ENCODE results near the gene OR5K3.

OR5K3 gene

DNA sequence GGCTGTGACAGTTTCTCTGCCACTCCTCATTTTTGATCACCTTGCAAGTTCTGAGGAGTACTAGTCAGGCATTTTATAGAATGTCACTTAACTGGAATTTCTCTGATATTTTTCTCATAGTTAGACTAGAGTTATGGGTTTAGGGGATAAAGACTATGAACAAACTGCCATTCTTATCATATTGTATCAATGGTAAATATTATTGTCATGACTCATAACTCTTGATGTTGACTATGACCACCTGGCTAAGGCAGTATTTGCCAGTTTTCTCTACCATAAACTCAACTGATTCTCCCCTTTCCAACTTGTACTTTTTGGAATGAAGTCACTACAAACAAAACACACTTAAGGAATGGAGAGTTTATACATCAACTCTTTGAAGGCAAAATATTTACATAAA is 49.8 kb downstream of the OR5K3 start:
- H2BK5ac ChIP-seq (ENCODE audit: low read length), result no peak overlapping the region
- no peak for DNase-seq (ENCODE audit: low spot score)
- no peak overlapping the region for H2BK120ac ChIP-seq (ENCODE audit: low read depth, low read length)

More for the DNA sequence above, 49.8 kb downstream of the OR5K3 start:
- Histone ChIP-seq H4K8ac (ENCODE audit: low read depth, low read length) (no peak overlapping the region), H2AK5ac (ENCODE audit: low read depth, low read length) (no peak overlapping the region), H3K9me3 (replicated peaks in 1 of 2; ENCODE audit: control insufficient read depth in 2 of 2, insufficient read depth in 1 of 2, low read depth in 1 of 2, low read length in 2 of 2) (no peaks in the 10 kb centered on the region), H3K9ac (ENCODE audit: low read depth, low read length, poor library complexity) (no peak overlapping the region), H3K4me2 (ENCODE audit: insufficient read depth, low read length, poor library complexity, severe bottlenecking) (no peak overlapping the region), H3K4me1 (ENCODE audit: control insufficient read depth in 2 of 2, insufficient read depth in 1 of 2, low read depth in 1 of 2, low read length in 2 of 2) (no peaks in the 10 kb centered on the region), H3K4me3 (ENCODE audit: low read length in 2 of 2) (no peak overlapping the region), H3K23ac (ENCODE audit: low read depth, low read length, poor library complexity) (no peak overlapping the region), H2BK15ac (ENCODE audit: low read length) (no peak overlapping the region), H2BK12ac (ENCODE audit: low read length) (no peak overlapping the region), H3K36me3 (replicated peaks in 1 of 2; ENCODE audit: control insufficient read depth in 2 of 2, insufficient read depth in 2 of 2, low read length in 2 of 2) (no peaks in the 10 kb centered on the region), H4K91ac (ENCODE audit: low read depth, low read length, poor library complexity) (no peak overlapping the region), H2AFZ (ENCODE audit: low read length) (no peak overlapping the region), H3K27ac (replicated peaks; ENCODE audit: low read length) (no peak overlapping the region), H3K4ac (ENCODE audit: low read length) (no peak overlapping the region), H3K27me3 (ENCODE audit: control insufficient read depth in 3 of 3, insufficient read depth in 3 of 3, low read depth in 1 of 3, low read length in 3 of 3) (no peaks in the 10 kb centered on the region), H3K79me1 (ENCODE audit: low read depth, low read length) (no peaks in the 10 kb centered on the region), H3K14ac (ENCODE audit: low read length) (no peak overlapping the region), H3K18ac (ENCODE audit: low read length) (no peak overlapping the region)

All from neuronal stem cell (in vitro differentiated cells).